IMR-90 (cell line): ENCODE data around the gene STEAP4. TPM values are rescaled to one million over a fixed set of nuclear protein-coding genes. Genes with fewer than 3 reads are reported as not detected.

Source experiments
- ATAC-seq: fragments of 200-7000 bp; cut with Tn5 transposase; 2 replicates; pipeline ENCODE4 v1.9.1; 2020; ENCODE audit warnings: low read depth, mild to moderate bottlenecking, moderate library complexity
- BruUV-seq: library from RNA; stranded (reverse); fragments of 400-500 nt; replicated peaks from 2 replicates; lab custom pipeline; 2021; lab: Mats Ljungman, UMichigan
- CTCF ChIA-PET: fragments of 300-600 bp; formaldehyde crosslinking; extraction: SDS; loops from one replicate; lab custom pipeline; 2021; ENCODE audit warnings: antibody characterized with exemption; lab: Yijun Ruan, JAX
- POLR2A ChIA-PET: fragments of 300-600 bp; sonication (Branson Sonifier 250); formaldehyde crosslinking; loops from one replicate; lab custom pipeline; 2022; ENCODE audit warnings: antibody characterized with exemption; ENCODE audit not compliant: unreplicated experiment; lab: Charles Lee
- DNase-seq: peaks from one replicate; pipeline ENCODE4 v3.0.0; 2013
- H2AFZ ChIP-seq: replicated peaks from 2 replicates; pipeline ENCODE3; 2013; ENCODE audit warnings: low read length, mild to moderate bottlenecking; ENCODE audit not compliant: poor library complexity
- H2AK5ac ChIP-seq: 2 replicates; pipeline ENCODE4 v1.6.1; 2013; ENCODE audit warnings: low read depth, low read length, inconsistent platforms
- H2AK9ac ChIP-seq: replicated peaks from 2 replicates; pipeline ENCODE3; 2013; ENCODE audit warnings: mild to moderate bottlenecking, low read depth, low read length, moderate library complexity; ENCODE audit not compliant: poor library complexity
- H2BK120ac ChIP-seq: 2 replicates; pipeline ENCODE4 v1.6.1; 2013; ENCODE audit warnings: low read depth, low read length, inconsistent platforms
- H2BK15ac ChIP-seq: 3 replicates; pipeline ENCODE4 v1.6.1; 2013; ENCODE audit warnings: low read depth, low read length, inconsistent platforms
- H2BK20ac ChIP-seq: 2 replicates; pipeline ENCODE4 v1.6.1; 2013; ENCODE audit warnings: low read depth, mild to moderate bottlenecking, inconsistent platforms, low read length, moderate library complexity
- H2BK5ac ChIP-seq: 2 replicates; pipeline ENCODE4 v1.6.1; 2013; ENCODE audit warnings: mild to moderate bottlenecking, low read depth, low read length, inconsistent platforms; ENCODE audit not compliant: poor library complexity, severe bottlenecking
- H3K14ac ChIP-seq: replicated peaks from 2 replicates; pipeline ENCODE4 v1.6.1; 2013; ENCODE audit warnings: low read depth, low read length, inconsistent platforms
- H3K18ac ChIP-seq: 2 replicates; pipeline ENCODE4 v1.6.1; 2013; ENCODE audit warnings: low read depth, low read length, control low read depth
- H3K23ac ChIP-seq: 2 replicates; pipeline ENCODE4 v1.6.1; 2013; ENCODE audit warnings: low read depth, low read length, inconsistent platforms
- H3K27ac ChIP-seq: 2 replicates; pipeline ENCODE4 v1.5.1; 2013; ENCODE audit warnings: mild to moderate bottlenecking, control low read depth, low read length; ENCODE audit not compliant: insufficient read depth
- H3K27me3 ChIP-seq: 2 replicates; pipeline ENCODE4 v1.6.1; 2013; ENCODE audit warnings: low read length; ENCODE audit not compliant: control insufficient read depth, insufficient read depth
- H3K36me3 ChIP-seq: 2 replicates; pipeline ENCODE4 v1.6.1; 2013; ENCODE audit warnings: low read length, mixed read lengths; ENCODE audit not compliant: control insufficient read depth, insufficient read depth
- H3K4ac ChIP-seq: 2 replicates; pipeline ENCODE4 v1.6.1; 2013; ENCODE audit warnings: low read depth, low read length, inconsistent platforms
- H3K4me1 ChIP-seq: 2 replicates; pipeline ENCODE4 v1.6.1; 2013; ENCODE audit warnings: low read length, mixed read lengths; ENCODE audit not compliant: control insufficient read depth, insufficient read depth
- H3K4me2 ChIP-seq: 2 replicates; pipeline ENCODE4 v1.6.1; 2013; ENCODE audit warnings: low read depth, mild to moderate bottlenecking, control low read depth, low read length, moderate library complexity
- H3K4me3 ChIP-seq: 2 replicates; pipeline ENCODE4 v1.5.1; 2013; ENCODE audit warnings: low read depth, mild to moderate bottlenecking, control low read depth, low read length, moderate library complexity; ENCODE audit not compliant: insufficient read depth
- H3K56ac ChIP-seq: 2 replicates; pipeline ENCODE4 v1.6.1; 2013; ENCODE audit warnings: low read length, inconsistent platforms; ENCODE audit not compliant: insufficient read depth; ENCODE audit errors: extremely low read depth
- H3K79me1 ChIP-seq, 2 experiments: 2 replicates each; pipeline ENCODE4 v1.6.1; 2013; ENCODE audit warnings: low read length in 2 of 2, inconsistent platforms in 1 of 2, low read depth in 1 of 2
- H3K9ac ChIP-seq: 2 replicates; pipeline ENCODE4 v1.6.1; 2013; ENCODE audit warnings: low read depth, low read length, control low read depth
- H3K9me1 ChIP-seq: 2 replicates; pipeline ENCODE4 v1.6.1; 2013; ENCODE audit warnings: low read length, inconsistent platforms; ENCODE audit not compliant: insufficient read depth
- H3K9me3 ChIP-seq: 2 replicates; pipeline ENCODE4 v1.6.1; 2013; ENCODE audit warnings: low read length; ENCODE audit not compliant: control insufficient read depth, insufficient read depth
- H4K20me1 ChIP-seq: 2 replicates; pipeline ENCODE4 v1.6.1; 2013; ENCODE audit warnings: low read length, inconsistent platforms; ENCODE audit not compliant: insufficient read depth
- H4K5ac ChIP-seq: 2 replicates; pipeline ENCODE4 v1.6.1; 2013; ENCODE audit warnings: mild to moderate bottlenecking, low read depth, low read length, control low read depth
- H4K8ac ChIP-seq, 2 experiments: 2 replicates each; pipeline ENCODE4 v1.6.1; 2013; ENCODE audit warnings: low read depth in 2 of 2, low read length in 2 of 2, control low read depth in 1 of 2, inconsistent platforms in 1 of 2
- H4K91ac ChIP-seq: 2 replicates; pipeline ENCODE4 v1.6.1; 2013; ENCODE audit warnings: low read depth, low read length, inconsistent platforms; ENCODE audit not compliant: insufficient read depth
- BHLHE40 ChIP-seq: fragments of 150-350 bp; IDR thresholded peaks from 2 replicates; pipeline ENCODE4 v1.6.1; 2016; ENCODE audit warnings: mild to moderate bottlenecking, low read depth, low read length
- CEBPB ChIP-seq: IDR thresholded peaks from 2 replicates; pipeline ENCODE4 v1.6.1; 2012; ENCODE audit warnings: low read depth, low read length, improper control_type of control experiment
- CHD1 ChIP-seq: IDR thresholded peaks from 2 replicates; pipeline ENCODE4 v1.6.1; 2012; ENCODE audit warnings: low read depth, low read length, improper control_type of control experiment
- ELK1 ChIP-seq: fragments of 150-350 bp; IDR thresholded peaks from 2 replicates; pipeline ENCODE4 v1.6.1; 2016; ENCODE audit warnings: low read depth, mild to moderate bottlenecking, low read length, moderate library complexity, borderline replicate concordance
- FOS ChIP-seq: fragments of 150-350 bp; IDR thresholded peaks from 2 replicates; pipeline ENCODE4 v1.6.1; 2016; ENCODE audit warnings: low read depth, low read length
- MAFK ChIP-seq: IDR thresholded peaks from 2 replicates; pipeline ENCODE4 v1.6.1; 2012; ENCODE audit warnings: low read depth, low read length, improper control_type of control experiment
- MAZ ChIP-seq: IDR thresholded peaks from 2 replicates; pipeline ENCODE4 v1.6.1; 2012; ENCODE audit warnings: low read depth, mild to moderate bottlenecking, low read length, improper control_type of control experiment, moderate library complexity, borderline replicate concordance
- MXI1 ChIP-seq: IDR thresholded peaks from 2 replicates; pipeline ENCODE4 v1.6.1; 2012; ENCODE audit warnings: low read depth, mild to moderate bottlenecking, low read length, moderate library complexity, borderline replicate concordance
- NFE2L2 ChIP-seq: fragments of 150-350 bp; IDR thresholded peaks from 2 replicates; pipeline ENCODE4 v1.6.1; 2016; ENCODE audit warnings: low read depth, mild to moderate bottlenecking, low read length
- POLR2A ChIP-seq: IDR thresholded peaks from 2 replicates; pipeline ENCODE4 v1.6.1; 2012; ENCODE audit warnings: mild to moderate bottlenecking, low read depth, low read length
- RAD21 ChIP-seq: IDR thresholded peaks from 2 replicates; pipeline ENCODE4 v1.6.1; 2012; ENCODE audit warnings: low read length, improper control_type of control experiment
- RCOR1 ChIP-seq: IDR thresholded peaks from 2 replicates; pipeline ENCODE4 v1.6.1; 2012; ENCODE audit warnings: mild to moderate bottlenecking, low read length, improper control_type of control experiment; ENCODE audit not compliant: insufficient replicate concordance
- RFX5 ChIP-seq: IDR thresholded peaks from 2 replicates; pipeline ENCODE4 v1.8.0; 2012; ENCODE audit warnings: low read depth, mild to moderate bottlenecking, low read length, moderate library complexity
- SMC3 ChIP-seq: fragments of 150-350 bp; IDR thresholded peaks from 2 replicates; pipeline ENCODE4 v1.6.1; 2016; ENCODE audit warnings: low read depth, mild to moderate bottlenecking, antibody characterized with exemption, low read length, moderate library complexity
- USF2 ChIP-seq: fragments of 150-350 bp; IDR thresholded peaks from 2 replicates; pipeline ENCODE4 v1.6.1; 2017; ENCODE audit warnings: mild to moderate bottlenecking, antibody characterized with exemption, low read length, low read depth
- WGBS, 2 experiments: methylation state at CpG; one replicate each; pipeline versions ENCODE4 v1.1.5 to v1.1.7; 2013; ENCODE audit warnings: missing lambda C conversion rate in 2 of 2; ENCODE audit not compliant: insufficient read length in 1 of 2; ENCODE audit errors: extremely low coverage in 2 of 2; 5-methylcytosine and 5-hydroxymethylcytosine counted together
- dilution Hi-C: fragments of 300-500 bp; cut with HindIII; formaldehyde crosslinking; loops from one replicate; pipeline ENCODE4 v1.14.3; 2018; ENCODE audit warnings: low sequenced_read_pairs; ENCODE audit not compliant: unreplicated experiment
- in situ Hi-C: fragments of 300-500 bp; cut with MboI; formaldehyde crosslinking; loops from 3 replicates; pipeline ENCODE4 v1.14.3; 2019; ENCODE audit warnings: low sequenced_read_pairs, inconsistent platforms, mixed read lengths
- intact Hi-C: fragments of 100-400 bp; cut with micrococcal nuclease; formaldehyde crosslinking; loops from 2 replicates; pipeline ENCODE4 v1.10.0; 2022
- polyA plus RNA-seq, 3 experiments: library from polyadenylated mRNA; depleted of rRNA; stranded (reverse); fragments of >200 nt; gene quantifications; 2 replicates each; pipeline ENCODE4 v1.2.3, GENCODE V29; 2012; ENCODE audit warnings: low replicate concordance in 1 of 3
- total RNA-seq: library from RNA; depleted of rRNA; stranded (reverse); fragments of >200 nt; gene quantifications from 2 replicates; pipeline ENCODE4 v1.2.3, GENCODE V29; 2012
- TF ChIP-seq, protein P1 (sequence below): conservative IDR thresholded peaks from 2 replicates; pipeline ENCODE4 v1.5.1; 2012; ENCODE audit warnings: mild to moderate bottlenecking, low read depth, low read length, improper control_type of control experiment

Gene STEAP4
- total and polyA plus RNA-seq, 2 of the 4 experiments (the other 2 are of a cell fraction), result not detected

- no peak overlapping the region for H3K56ac ChIP-seq
- H3K4me3 ChIP-seq, result no peak overlapping the region
- H4K5ac ChIP-seq, result no peak overlapping the region
- H3K14ac ChIP-seq, result no peak overlapping the region
- intact Hi-C loops (no loop called here), in situ Hi-C loops (loop anchor here (25.0 kb wide), 1 partner anchor 1827 kb away; no protein-coding TSS in a partner anchor), dilution Hi-C loops (no loop called here)
- H2BK20ac ChIP-seq, result no peak overlapping the region
- H3K27me3 ChIP-seq, result no peaks in the 10 kb centered on the region
- no peak overlapping the region for H2BK120ac ChIP-seq
- no peaks in the 10 kb centered on the region for H4K20me1 ChIP-seq
- TF ChIP-seq MAZ, result no peak
- TF ChIP-seq RAD21, result no peak
- no peak for TF ChIP-seq ELK1
- no peak for TF ChIP-seq SMC3
- no peak for TF ChIP-seq FOS
- TF ChIP-seq NFE2L2, result no peak
- TF ChIP-seq POLR2A, result no peak
- TF ChIP-seq RCOR1, result no peak
- TF ChIP-seq CHD1, result no peak
- TF ChIP-seq, protein P1, sequence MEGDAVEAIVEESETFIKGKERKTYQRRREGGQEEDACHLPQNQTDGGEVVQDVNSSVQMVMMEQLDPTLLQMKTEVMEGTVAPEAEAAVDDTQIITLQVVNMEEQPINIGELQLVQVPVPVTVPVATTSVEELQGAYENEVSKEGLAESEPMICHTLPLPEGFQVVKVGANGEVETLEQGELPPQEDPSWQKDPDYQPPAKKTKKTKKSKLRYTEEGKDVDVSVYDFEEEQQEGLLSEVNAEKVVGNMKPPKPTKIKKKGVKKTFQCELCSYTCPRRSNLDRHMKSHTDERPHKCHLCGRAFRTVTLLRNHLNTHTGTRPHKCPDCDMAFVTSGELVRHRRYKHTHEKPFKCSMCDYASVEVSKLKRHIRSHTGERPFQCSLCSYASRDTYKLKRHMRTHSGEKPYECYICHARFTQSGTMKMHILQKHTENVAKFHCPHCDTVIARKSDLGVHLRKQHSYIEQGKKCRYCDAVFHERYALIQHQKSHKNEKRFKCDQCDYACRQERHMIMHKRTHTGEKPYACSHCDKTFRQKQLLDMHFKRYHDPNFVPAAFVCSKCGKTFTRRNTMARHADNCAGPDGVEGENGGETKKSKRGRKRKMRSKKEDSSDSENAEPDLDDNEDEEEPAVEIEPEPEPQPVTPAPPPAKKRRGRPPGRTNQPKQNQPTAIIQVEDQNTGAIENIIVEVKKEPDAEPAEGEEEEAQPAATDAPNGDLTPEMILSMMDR, result no peak
- no peak for TF ChIP-seq CEBPB
- TF ChIP-seq MXI1, result no peak
- no peak for TF ChIP-seq RFX5
- TF ChIP-seq BHLHE40, result no peak
- no peak for TF ChIP-seq MAFK
- no peak for TF ChIP-seq USF2
- H2AK9ac ChIP-seq, result no peak overlapping the region
- H3K9me3 ChIP-seq, result no peaks in the 10 kb centered on the region
- H3K4me2 ChIP-seq, result no peak overlapping the region
- no TSS peak for BruUV-seq
- POLR2A ChIA-PET, result no interaction called here
- no peak overlapping the region for H3K27ac ChIP-seq
- H4K91ac ChIP-seq, result no peak overlapping the region
- no peak overlapping the region for H2AFZ ChIP-seq
- no peaks in the 10 kb centered on the region for H3K4me1 ChIP-seq
- no peak overlapping the region for H3K4ac ChIP-seq
- no peaks in the 10 kb centered on the region for H3K36me3 ChIP-seq
- CTCF ChIA-PET, result interaction anchor here (1.3 kb wide), 1 partner anchor 40 kb away, joined by 3 read pairs; no protein-coding TSS in a partner anchor
- no peak overlapping the region for H3K18ac ChIP-seq
- ATAC-seq (no peak), DNase-seq (no peak)
- H3K9me1 ChIP-seq, result no peaks in the 10 kb centered on the region
- no peak overlapping the region for H2AK5ac ChIP-seq
- no peak overlapping the region for H3K23ac ChIP-seq
- H3K9ac ChIP-seq, result no peak overlapping the region
- no peak overlapping the region for H2BK15ac ChIP-seq
- no peaks in the 10 kb centered on the region for H3K79me1 ChIP-seq
- WGBS, 2 experiments, result no CpG with 5 or more reads among the region's 1 CpG
- no peak overlapping the region for H2BK5ac ChIP-seq
- H4K8ac ChIP-seq, result no peak overlapping the region
These were observed 46.0 kb downstream of the STEAP4 start for GRCh38 chr7:88260719-88261118.
